Measurements from ENCODE around the gene NR1H2.

NR1H2 gene

GRCh38 chr19:50428772-50429463, 52.7 kb downstream of the NR1H2 start:
- H3K4me2 ChIP-seq (ENCODE audit: low read length), result no peak overlapping the region
- no peak overlapping the region for H2AFZ ChIP-seq (ENCODE audit: low read depth, low read length)
- peaks cover 23% of the 10 kb centered on the region for H4K20me1 ChIP-seq (ENCODE audit: insufficient read depth, low read length)
- no peaks in the 10 kb centered on the region for H3K79me2 ChIP-seq (ENCODE audit: low read length)
- no peaks in the 10 kb centered on the region for H3K9me3 ChIP-seq (ENCODE audit: insufficient read depth, low read length)
- 0 out of 2 replicates have a peak, but pooled peaks cover 5% of the 10 kb centered on the region for H3K27me3 ChIP-seq (ENCODE audit: low read depth, low read length)
- no peak for TF ChIP-seq CTCF (IDR thresholded peaks at IDR 0.05; ENCODE audit: low read depth, low read length)
- TF ChIP-seq EZH2phosphoT487 (IDR thresholded peaks at IDR 0.05; ENCODE audit: low read depth), result no peak
- H3K27ac ChIP-seq (ENCODE audit: low read length), result peak overlapping the region; percentile 90
- H3K36me3 ChIP-seq (replicated peaks; ENCODE audit: low read depth, low read length), result peaks cover 37% of the 10 kb centered on the region
- no peak overlapping the region for H3K4me3 ChIP-seq (ENCODE audit: low read length)
- peak overlapping the region; percentile 12; the same call in 1 of the 2 replicates for H3K9ac ChIP-seq (ENCODE audit: low read length)
- peaks cover 53% of the 10 kb centered on the region for H3K4me1 ChIP-seq (ENCODE audit: low read length)

- Histone ChIP-seq H3K4me3 (ENCODE audit: low read length) (peak overlapping the region; percentile 82), H3K36me3 (replicated peaks; ENCODE audit: low read depth, low read length) (peaks cover 25% of the 10 kb centered on the region), H3K9ac (ENCODE audit: low read length) (peak overlapping the region; percentile 98), H3K79me2 (ENCODE audit: low read length) (no peaks in the 10 kb centered on the region), H3K27ac (ENCODE audit: low read length) (peak overlapping the region; percentile 90), H3K4me1 (ENCODE audit: low read length) (peaks cover 61% of the 10 kb centered on the region), H3K27me3 (ENCODE audit: low read depth, low read length) (0 out of 2 replicates have a peak, but pooled peaks cover 12% of the 10 kb centered on the region), H3K9me3 (ENCODE audit: insufficient read depth, low read length) (no peaks in the 10 kb centered on the region), H4K20me1 (ENCODE audit: insufficient read depth, low read length) (peaks cover 17% of the 10 kb centered on the region), H2AFZ (ENCODE audit: low read depth, low read length) (no peak overlapping the region), H3K4me2 (ENCODE audit: low read length) (peak overlapping the region; percentile 100)
- no peak for TF ChIP-seq CTCF (IDR thresholded peaks at IDR 0.05; ENCODE audit: low read depth, low read length)
- no peak for TF ChIP-seq EZH2phosphoT487 (IDR thresholded peaks at IDR 0.05; ENCODE audit: low read depth)
Measured at GRCh38 chr19:50430888-50431342, 54.7 kb downstream of the NR1H2 start.

GRCh38 chr19:50431343-50432220, 55.3 kb downstream of the NR1H2 start:
- H3K4me1 ChIP-seq (ENCODE audit: low read length), result peaks cover 61% of the 10 kb centered on the region

More at GRCh38 chr19:50431343-50432220, 55.3 kb downstream of the NR1H2 start:
- H2AFZ ChIP-seq (ENCODE audit: low read depth, low read length), result no peak overlapping the region
- H3K79me2 ChIP-seq (ENCODE audit: low read length), result no peaks in the 10 kb centered on the region
- H3K27ac ChIP-seq (ENCODE audit: low read length), result peak overlapping the region; percentile 90
- peak overlapping the region; percentile 82 for H3K4me3 ChIP-seq (ENCODE audit: low read length)
- H3K9me3 ChIP-seq (ENCODE audit: insufficient read depth, low read length), result no peaks in the 10 kb centered on the region
- H3K36me3 ChIP-seq (replicated peaks; ENCODE audit: low read depth, low read length), result peaks cover 25% of the 10 kb centered on the region
- H3K9ac ChIP-seq (ENCODE audit: low read length), result peak overlapping the region; percentile 98
- TF ChIP-seq CTCF (IDR thresholded peaks at IDR 0.05; ENCODE audit: low read depth, low read length) (no peak), EZH2phosphoT487 (IDR thresholded peaks at IDR 0.05; ENCODE audit: low read depth) (no peak)
- 0 out of 2 replicates have a peak, but pooled peaks cover 12% of the 10 kb centered on the region for H3K27me3 ChIP-seq (ENCODE audit: low read depth, low read length)
- H3K4me2 ChIP-seq (ENCODE audit: low read length), result peak overlapping the region; percentile 100
- H4K20me1 ChIP-seq (ENCODE audit: insufficient read depth, low read length), result peaks cover 17% of the 10 kb centered on the region
